Gastroesophageal sphincter (tissue), 3 donors: ENCODE data around the gene OPCML.

Experiments
- CTCF ChIP-seq, 4 experiments: fragments of 200-600 bp in 2 of 4; fragments of 450-650 bp in 2 of 4; sonication (generic) in 1 of 4; IDR thresholded peaks; one replicate each; pipeline ENCODE4 v1.5.1; 2017 to 2019; ENCODE audit warnings: antibody characterized with exemption in 4 of 4, mild to moderate bottlenecking in 2 of 4, moderate library complexity in 2 of 4
- EP300 ChIP-seq: sonication (generic); formaldehyde crosslinking; IDR thresholded peaks from one replicate; pipeline ENCODE4 v1.6.1; 2017; ENCODE audit warnings: antibody characterized with exemption, mild to moderate bottlenecking
- POLR2A ChIP-seq, 2 donors: fragments of 450-650 bp; IDR thresholded peaks; one replicate each; pipeline ENCODE4 v1.6.1; 2017; ENCODE audit warnings: antibody characterized with exemption in 2 of 2, mild to moderate bottlenecking in 2 of 2, moderate library complexity in 1 of 2
- POLR2AphosphoS5 ChIP-seq: sonication (generic); formaldehyde crosslinking; IDR thresholded peaks from one replicate; pipeline ENCODE4 v1.6.1; 2017; ENCODE audit warnings: antibody characterized with exemption

DNA sequence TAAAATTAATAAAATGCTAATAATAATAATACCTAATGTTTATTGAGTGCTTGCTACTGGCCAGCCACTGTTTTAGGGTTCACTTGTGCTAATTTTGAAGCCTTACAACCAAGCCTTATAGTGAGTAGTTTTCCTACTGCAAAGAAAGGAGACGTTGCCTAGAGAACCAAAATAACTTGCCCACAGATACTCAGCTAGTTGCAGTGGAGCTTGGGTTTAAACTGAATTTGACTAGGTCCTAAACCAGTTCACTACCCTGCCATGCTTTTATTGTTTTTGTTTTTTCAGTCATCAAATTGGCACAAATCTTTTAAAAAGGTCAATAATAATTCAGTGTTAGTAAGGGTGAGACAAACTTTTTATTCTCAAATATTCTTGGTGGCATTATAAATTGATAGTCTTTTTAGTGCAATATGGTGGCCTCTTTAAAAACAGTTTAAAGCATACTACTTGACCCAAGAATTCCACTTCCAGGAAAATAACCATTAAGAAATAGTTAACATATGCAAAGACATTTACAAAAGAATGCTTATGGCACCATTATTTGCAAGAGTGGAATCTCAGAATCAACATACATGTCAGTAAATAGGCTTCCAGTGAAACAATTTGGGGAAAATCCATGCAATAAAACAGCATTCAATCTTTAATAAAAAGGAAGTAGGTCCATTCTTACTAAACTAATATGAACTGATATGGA is 90.2 kb downstream of the OPCML start:
- TF ChIP-seq CTCF (IDR thresholded peaks at IDR 0.05) (no peak), EP300 (no peak), POLR2AphosphoS5 (no peak), POLR2A (IDR thresholded peaks at IDR 0.05) (no peak)
